Kidney tubule cell (primary cell): ENCODE measurements around the gene KIF1A.

ENCODE experiments used
- DNase-seq: peaks from one replicate; pipeline ENCODE4 v3.0.0-alpha.2; 2018; ENCODE audit warnings: low spot score

The KIF1A gene

GRCh38 chr2:240735476-240735875 lies 84.5 kb downstream of the KIF1A start:
- DNase-seq = no peak

GRCh38 chr2:240734756-240735155 lies 85.3 kb downstream of the KIF1A start:
- no peak for DNase-seq

DNA sequence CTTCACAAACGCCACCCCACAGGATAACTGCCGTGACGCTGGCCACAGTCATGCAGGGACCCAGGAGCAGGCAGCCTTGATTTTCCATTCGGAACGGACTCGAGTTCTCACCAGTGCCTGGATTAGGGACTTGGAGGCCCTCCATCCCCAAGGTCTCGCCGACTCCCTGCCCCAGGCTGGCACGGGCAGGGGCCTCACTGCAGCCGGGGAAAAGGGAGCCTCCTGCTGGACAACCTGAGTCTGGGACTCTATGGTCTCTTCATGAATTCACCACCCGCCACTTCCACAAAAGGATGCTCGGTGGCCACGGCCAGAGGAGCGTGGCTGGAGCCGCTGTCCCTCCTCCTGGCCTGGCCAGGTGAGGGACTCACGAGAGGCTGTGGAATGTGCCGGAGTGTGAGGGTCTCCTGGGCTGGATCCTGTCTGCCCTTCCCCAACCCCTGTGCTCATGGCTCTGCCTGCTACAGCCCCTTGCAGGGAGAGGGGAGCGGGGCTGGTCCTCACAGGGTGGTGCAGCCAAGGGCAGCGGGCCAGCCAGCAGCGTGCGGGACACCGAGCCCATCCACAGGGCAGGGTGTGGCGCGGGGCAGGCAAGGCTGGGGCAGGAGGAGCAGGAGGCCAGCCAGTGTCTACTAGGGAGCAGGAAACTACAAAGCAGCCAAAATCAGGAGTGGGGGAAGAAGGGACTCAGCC lies 86.1 kb downstream of the KIF1A start:
- no peak for DNase-seq

DNA sequence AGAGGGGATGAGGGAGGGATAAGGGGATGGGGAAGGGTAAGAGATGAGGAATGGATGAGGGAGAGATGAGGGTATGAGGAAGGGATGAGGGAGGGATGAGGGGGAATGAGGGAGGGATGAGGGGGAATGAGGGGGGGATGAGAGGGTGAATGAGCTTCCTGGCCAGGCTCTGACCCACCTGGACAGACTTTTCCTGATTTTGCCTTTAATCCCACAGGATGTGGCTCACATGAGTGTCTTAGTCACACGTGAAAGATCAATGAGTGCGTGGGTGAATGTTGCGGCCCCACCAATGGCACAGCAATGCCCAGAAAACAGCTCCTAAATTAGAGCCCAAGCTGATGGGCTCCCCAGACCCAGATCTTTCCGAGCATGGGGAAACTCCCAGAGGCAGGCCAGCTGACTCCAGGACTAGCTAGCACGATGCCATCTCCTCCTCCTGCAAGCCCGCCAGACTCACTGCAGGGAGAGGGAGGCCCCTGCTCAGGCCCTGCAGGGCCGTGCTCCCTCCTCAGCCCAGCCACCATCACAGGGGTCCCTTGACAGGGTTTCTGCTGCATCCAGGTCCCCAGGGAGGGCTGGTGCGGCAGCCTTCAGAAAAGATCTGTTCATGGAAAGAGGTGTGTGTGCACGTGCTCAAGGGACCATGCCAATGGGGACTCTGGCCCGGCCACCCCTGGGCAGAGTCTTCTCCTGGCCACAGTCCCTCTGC lies 87.0 kb downstream of the KIF1A start:
- DNase-seq = no peak

GRCh38 chr2:240732184-240732583 lies 87.8 kb downstream of the KIF1A start:
- DNase-seq = no peak

GRCh38 chr2:240731178-240731545 lies 88.9 kb downstream of the KIF1A start:
- DNase-seq = no peak

DNA sequence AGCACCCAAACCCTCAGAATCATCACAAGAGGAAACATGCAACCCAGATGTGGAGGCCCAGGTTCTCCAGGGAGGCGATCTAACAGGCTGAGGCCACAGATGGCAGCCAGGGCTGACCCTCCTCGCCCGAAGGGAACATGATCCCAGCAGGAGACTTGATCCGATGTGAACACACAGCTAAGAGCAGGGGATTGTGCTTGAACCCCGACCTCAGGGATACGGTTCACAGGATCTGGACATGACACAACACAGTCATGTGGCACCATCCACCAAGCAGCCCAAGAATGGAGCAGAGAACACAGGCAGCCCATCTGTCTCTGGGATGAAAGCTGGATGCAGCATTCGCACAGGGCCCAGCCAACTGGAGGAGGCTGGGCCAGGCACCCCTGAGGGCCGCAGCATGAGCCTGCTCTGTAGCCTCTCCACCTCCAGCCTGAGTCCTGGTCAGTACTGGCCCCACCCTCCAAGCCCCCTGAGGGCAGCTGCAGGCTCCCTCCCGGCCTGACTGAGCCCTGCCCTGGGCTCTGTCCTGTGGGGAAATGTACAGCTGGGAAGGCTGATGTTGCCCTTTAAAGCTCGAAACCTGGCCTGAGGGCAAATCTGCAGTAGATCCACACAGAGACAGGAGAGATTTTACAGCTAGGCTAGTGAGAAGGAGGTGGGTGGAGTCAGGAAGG lies 89.4 kb downstream of the KIF1A start:
- no peak for DNase-seq

- no peak for DNase-seq
Measured at GRCh38 chr2:240728827-240729226, 91.2 kb downstream of the KIF1A start.

DNA sequence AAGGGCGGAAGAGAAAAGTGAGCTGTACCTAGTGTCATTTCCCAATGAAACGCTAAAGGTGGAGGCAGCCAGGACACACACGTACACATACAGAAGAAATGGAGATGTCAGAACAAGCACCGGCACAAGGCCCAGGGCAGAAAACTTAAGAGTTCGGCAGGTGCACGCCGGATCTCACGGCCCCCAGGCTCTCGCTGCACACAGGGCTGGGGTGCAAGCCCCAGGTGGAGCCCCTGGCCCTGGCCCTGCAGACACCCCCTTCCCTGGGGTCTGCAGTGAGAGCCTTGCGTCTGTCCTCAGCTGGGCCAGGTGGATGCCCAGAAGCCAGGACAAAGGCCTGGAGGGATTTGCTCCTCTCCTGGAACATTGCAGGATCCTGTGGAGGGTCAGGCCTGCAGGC lies 91.7 kb downstream of the KIF1A start:
- DNase-seq = no peak

GRCh38 chr2:240727913-240728312 lies 92.1 kb downstream of the KIF1A start:
- DNase-seq = no peak

DNA sequence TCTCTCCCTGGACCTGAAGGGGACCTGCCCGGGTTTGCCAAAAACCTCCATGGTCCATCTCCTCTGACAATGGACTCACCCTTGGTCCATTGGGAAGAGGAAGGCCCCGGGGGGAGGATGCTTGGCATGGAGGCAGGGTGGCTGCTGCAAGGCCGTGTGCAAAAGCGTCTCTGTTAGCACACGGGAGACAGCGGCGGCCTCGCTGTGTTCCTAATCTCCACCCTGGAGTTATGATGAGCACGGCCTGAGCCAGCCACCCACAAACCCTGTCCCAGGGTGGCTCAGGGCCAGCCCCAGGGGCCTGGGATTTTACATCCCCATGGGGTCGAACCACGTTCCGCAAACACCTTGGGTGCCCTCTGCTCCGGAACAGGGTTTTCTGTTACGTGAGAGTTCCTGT lies 92.6 kb downstream of the KIF1A start:
- no peak for DNase-seq

GRCh38 chr2:240726876-240727275 lies 93.1 kb downstream of the KIF1A start:
- DNase-seq = no peak

GRCh38 chr2:240725671-240726070 lies 94.3 kb downstream of the KIF1A start:
- no peak for DNase-seq

GRCh38 chr2:240725266-240725665 lies 94.8 kb downstream of the KIF1A start:
- no peak for DNase-seq

DNA sequence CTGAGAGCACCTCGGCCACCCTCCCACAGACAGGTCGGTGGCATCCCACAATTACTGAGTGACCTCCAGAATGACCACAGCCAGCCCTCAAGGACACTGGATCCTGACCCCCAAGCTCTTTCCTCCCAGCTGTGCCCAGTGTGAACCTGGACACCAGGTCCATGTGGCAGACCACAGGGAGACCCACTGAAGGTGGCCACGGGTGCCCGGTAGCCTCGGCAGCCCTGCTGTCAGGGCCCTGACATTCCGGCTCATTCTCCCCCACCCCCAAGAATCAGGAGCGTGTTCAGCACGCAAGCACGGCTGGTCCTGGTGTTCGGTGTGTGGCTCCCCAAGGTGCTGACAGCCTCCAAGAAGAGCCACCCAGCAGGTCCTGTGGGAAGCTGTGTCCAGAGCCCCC lies 95.6 kb downstream of the KIF1A start:
- no peak for DNase-seq

DNA sequence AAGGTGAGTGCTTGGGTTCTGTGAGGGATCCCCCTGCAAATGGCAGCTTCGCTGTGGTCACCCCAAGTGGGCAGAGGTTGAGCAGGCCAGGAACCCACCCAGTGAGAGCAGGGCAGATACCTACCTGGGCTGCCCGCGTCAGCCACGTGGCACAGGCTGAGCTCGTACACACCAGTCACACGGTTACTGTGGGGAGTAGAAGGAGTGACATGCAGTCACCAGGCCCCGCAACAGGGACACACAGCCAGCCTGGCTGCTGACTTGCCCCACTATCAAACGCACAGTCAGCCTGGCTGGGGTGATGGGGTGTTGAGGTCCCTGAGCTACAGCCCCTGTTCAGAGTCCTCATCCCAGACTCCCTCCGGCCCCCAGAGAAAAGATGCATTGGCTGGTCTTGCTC lies 96.2 kb downstream of the KIF1A start:
- DNase-seq = no peak

DNA sequence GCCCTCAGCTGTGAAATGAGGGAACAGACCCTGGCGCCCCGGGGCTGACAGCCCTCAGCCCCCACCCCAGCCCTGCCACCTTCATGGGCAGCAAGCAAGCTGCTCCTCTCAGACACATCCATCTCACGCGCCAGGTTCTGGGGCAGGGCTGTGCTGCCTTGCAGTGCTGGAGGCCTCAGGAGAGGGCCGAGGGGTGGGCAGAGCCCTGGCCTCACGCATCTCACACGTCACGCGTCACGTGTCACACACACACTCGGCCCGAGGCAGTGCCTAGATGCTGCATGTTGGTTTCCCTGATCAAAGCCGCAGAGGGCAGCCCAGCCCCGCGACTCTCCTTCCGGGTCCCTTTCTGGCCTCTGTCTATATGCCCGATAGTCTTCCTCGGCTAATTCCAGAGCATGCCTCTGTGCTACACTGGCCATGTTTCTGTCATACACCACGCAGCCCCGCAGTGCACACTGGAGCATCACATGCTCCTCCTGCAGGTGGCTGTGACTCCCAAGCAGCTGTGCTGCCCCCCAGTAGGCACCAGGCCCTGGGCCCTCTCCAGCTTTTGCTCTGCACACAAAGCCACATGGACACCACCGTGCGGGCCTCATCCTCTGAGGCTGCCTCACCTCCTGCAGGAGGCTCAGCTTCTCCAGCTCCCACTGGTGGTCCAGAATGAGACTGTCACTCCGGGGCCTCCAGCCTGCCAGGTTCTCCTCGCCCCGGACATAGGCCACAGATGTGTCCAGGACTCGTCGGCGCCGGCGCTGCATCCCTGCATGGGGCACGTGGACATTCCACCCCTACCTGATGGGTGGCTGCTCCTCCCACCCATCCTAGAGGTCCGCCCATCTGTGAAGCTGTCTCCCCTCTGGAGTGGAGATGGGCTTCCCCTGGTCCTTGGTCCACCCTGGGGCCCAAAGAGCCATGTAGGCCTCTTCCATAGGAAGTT lies 97.0 kb downstream of the KIF1A start:
- no peak for DNase-seq

DNA sequence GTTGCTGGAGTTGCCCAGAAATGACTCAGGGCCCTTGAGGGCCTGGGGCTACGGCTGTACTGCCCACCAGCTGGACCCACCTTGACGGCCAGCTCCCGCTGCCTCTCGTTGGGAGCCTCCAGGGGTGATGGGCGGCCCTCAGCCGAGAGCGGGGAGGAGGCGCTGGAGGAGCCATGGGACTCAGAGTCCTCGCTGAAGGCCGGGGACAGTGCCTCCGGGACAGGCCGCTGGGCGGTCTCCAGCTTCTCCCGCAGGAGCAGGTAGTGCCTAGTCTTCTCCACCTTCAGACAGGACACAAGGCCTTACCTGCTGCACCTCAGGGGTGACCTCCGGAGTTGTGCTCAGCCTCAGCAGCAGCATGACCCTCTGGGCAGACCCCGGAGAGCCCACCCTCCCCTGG lies 97.6 kb downstream of the KIF1A start:
- DNase-seq = no peak

DNA sequence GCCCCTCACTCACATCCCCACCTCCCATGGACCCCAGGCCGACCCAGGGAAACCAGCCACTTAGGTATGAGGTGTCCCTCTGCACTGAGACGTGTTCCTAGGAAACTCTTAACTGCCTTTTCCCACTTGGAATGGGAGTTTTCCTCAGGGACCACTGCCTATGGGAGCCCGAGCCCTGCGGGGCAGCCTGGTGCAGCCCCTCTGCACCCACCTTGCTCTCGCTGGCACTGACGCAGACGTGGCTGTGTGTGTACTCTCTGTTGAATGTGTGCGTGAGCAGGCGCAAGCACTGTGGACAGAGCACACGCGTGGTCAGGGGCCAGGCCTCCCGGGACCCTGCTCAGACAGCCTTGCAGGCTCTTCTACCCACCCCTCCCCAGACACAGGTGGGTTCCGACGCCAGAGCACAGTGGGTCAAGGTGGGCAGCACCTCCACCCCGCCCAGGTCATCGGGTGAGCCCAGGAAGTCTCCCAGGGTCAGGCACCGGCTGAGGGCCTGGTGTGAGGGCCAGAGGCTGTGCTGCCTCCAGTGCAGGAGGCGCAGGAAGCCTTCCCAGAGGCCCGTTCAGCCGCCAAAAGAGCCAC lies 98.3 kb downstream of the KIF1A start:
- no peak for DNase-seq

DNA sequence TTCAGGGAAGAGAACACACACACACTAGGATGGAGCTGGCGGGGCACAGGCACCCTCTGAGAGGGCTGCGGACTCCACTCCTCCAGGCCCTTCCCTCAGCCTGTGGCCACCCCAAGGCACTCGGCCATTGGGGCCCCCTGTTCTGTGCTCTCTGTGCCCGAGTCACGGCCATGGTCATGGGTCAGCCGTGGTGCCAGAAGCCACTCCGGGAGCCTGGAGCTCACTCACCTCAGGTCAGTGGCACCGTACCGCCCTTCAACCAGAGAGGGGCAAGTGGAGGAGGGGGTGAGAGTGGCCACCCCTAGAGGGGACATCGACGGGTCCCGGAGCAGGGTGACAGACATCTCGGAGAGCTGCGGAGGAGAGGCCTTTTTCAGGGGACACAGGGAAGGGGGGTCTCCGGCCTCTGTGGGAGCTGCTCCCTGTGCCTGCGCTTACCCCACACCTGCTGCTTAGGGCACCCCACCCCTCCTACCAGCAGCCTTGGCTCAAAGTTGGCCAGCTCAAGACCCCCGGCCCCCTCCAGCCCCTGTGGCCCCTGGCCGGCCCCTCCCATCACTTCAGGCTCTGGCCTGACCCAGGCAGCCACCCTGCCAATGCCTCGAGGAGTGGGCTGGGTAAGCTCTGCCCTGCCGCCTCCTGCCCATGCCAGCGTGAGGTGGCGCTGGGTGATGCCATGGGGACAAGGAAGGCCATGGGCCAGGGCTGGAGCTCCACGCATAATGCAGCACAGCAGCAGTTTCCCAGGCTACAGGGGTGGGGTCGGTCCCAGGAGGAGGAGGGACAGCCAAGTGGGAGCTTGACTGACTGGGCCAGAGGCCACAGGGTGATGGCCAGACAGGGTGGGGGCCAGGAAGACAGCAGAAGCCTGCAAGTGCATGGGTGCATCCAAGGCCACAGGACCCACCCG lies 99.1 kb downstream of the KIF1A start:
- DNase-seq = no peak
